HepG2 (cell line): ENCODE measurements around the gene RPS2. TPM values are rescaled to one million over a fixed set of nuclear protein-coding genes. Genes with fewer than 3 reads are reported as not detected.

Experiments used
- GABPB1 ChIP-seq: IDR thresholded peaks from 2 replicates; pipeline ENCODE4 v1.6.1; 2016; ENCODE audit warnings: mild to moderate bottlenecking, missing genetic modification reagents, moderate library complexity, missing compliant biosample characterization
- KDM2A ChIP-seq: sonication (generic); formaldehyde crosslinking; IDR thresholded peaks from 2 replicates; pipeline ENCODE4 v1.4.0; 2020; ENCODE audit warnings: low read depth, missing genetic modification reagents, borderline replicate concordance
- MXD3 ChIP-seq: IDR thresholded peaks from 2 replicates; pipeline ENCODE4 v1.6.1; 2016; ENCODE audit warnings: mild to moderate bottlenecking, missing biosample characterization, missing genetic modification reagents
- SALL1 ChIP-seq: sonication (generic); formaldehyde crosslinking; IDR thresholded peaks from 2 replicates; pipeline ENCODE4 v1.8.0; 2022; ENCODE audit warnings: mild to moderate bottlenecking, missing genetic modification reagents
- TRIM24 ChIP-seq: sonication (generic); formaldehyde crosslinking; IDR thresholded peaks from 2 replicates; pipeline ENCODE4 v1.8.0; 2022; ENCODE audit warnings: mild to moderate bottlenecking, missing genetic modification reagents
- ZBTB33 ChIP-seq: sonication (generic); formaldehyde crosslinking; IDR thresholded peaks from 2 replicates; pipeline ENCODE4 v1.4.0; 2020; ENCODE audit warnings: missing genetic modification reagents
- ZFY ChIP-seq: sonication (generic); formaldehyde crosslinking; IDR thresholded peaks from 2 replicates; pipeline ENCODE4 v1.4.0; 2020; ENCODE audit warnings: missing genetic modification reagents
- ZNF407 ChIP-seq: sonication (generic); formaldehyde crosslinking; IDR thresholded peaks from one replicate; pipeline ENCODE4 v1.5.1; 2020; ENCODE audit warnings: mild to moderate bottlenecking, missing genetic modification reagents; ENCODE audit errors: not compliant biosample characterization
- ZNF574 ChIP-seq: sonication (generic); formaldehyde crosslinking; IDR thresholded peaks from 2 replicates; pipeline ENCODE4 v1.4.0; 2020; ENCODE audit warnings: missing genetic modification reagents
- polyA plus RNA-seq, 8 experiments: library from polyadenylated mRNA; depleted of rRNA in 3 of 8; stranded (reverse) in 7 of 8; unstranded in 1 of 8; fragments of >200 nt; fragmentation: Illumina TruSeq in 4 of 8; extraction: Trizol in 4 of 8; gene quantifications; 2 replicates each; pipeline versions ENCODE4 v1.2.1 to v1.2.3, GENCODE V29; 2011 to 2016; ENCODE audit warnings: low read depth in 4 of 8, missing spikeins in 1 of 8, mixed read lengths in 1 of 8; ENCODE audit not compliant: insufficient read depth in 1 of 8
- total RNA-seq, 5 experiments: library from RNA; depleted of rRNA; stranded (reverse); fragments of >200 nt; fragmentation: Illumina TruSeq; extraction: Trizol; gene quantifications; 2 replicates each; pipeline ENCODE4 v1.2.3, GENCODE V29; 2016; ENCODE audit warnings: low read depth in 1 of 5

Gene RPS2
- total and polyA plus RNA-seq, 2 of the 13 experiments (the other 11 are each of a cell fraction or from before 2014, with no cell fraction given): 1,908 to 4,514 TPM

GRCh38 chr16:1932050-1933028 is 32.3 kb downstream of the RPS2 start (continued):
- TF ChIP-seq ZNF574 (0 out of 2 replicates have a peak, but pooled peaks have one; percentile 36), KDM2A (0 out of 2 replicates have a peak, but pooled peaks have one; percentile 40), ZFY (CRISPR knock-in tag) (peak; percentile 72), ZBTB33 (0 out of 2 replicates have a peak, but pooled peaks have one; percentile 35), TRIM24 (CRISPR knock-in tag) (no peak), ZNF407 (no peak), GABPB1 (CRISPR knock-in tag) (no peak; the same call in 1 of the 2 replicates), MXD3 (CRISPR knock-in tag) (0 out of 2 replicates have a peak, but pooled peaks have one; percentile 22), SALL1 (CRISPR knock-in tag) (peak; percentile 53)
